GM19372 (cell line): ENCODE data around the gene ATP2B3.

ENCODE experiments used
- ATAC-seq: cut with Tn5 transposase; IDR thresholded peaks from one replicate; pipeline ENCODE4 v1.9.1; 2021; ENCODE audit warnings: mild to moderate bottlenecking, low read depth, moderate library complexity; ENCODE audit not compliant: unreplicated experiment

ATP2B3 gene

GRCh38 chrX:153517423-153517822 lies at the start of gene ATP2B3:
Gene ATP2B3, plus strand, starts transcription at chrX:153517642. Its CDS starts 18,606 bp downstream, at chrX:153536248.
- no peak for ATAC-seq

GRCh38 chrX:153468008-153468580 lies 49.3 kb upstream of the ATP2B3 start:
- ATAC-seq, result no peak

- ATAC-seq, result peak; percentile 41
Observed at GRCh38 chrX:153469811-153470410, 47.5 kb upstream of the ATP2B3 start.

GRCh38 chrX:153470411-153471363 lies 46.8 kb upstream of the ATP2B3 start, which contains the start of gene HAUS7:
Gene HAUS7, minus strand, starts transcription at chrX:153470576. Its CDS starts 19 bp downstream, at chrX:153470557.
- ATAC-seq, result peak; percentile 78

GRCh38 chrX:153471663-153472280 lies 45.7 kb upstream of the ATP2B3 start:
- ATAC-seq, result no peak

GRCh38 chrX:153473126-153473525 lies 44.3 kb upstream of the ATP2B3 start:
- ATAC-seq, result no peak

- no peak for ATAC-seq
Observed at GRCh38 chrX:153474266-153474665, 43.2 kb upstream of the ATP2B3 start.

GRCh38 chrX:153474718-153475117 lies 42.7 kb upstream of the ATP2B3 start:
- no peak for ATAC-seq

GRCh38 chrX:153475271-153475670 lies 42.2 kb upstream of the ATP2B3 start:
- ATAC-seq, result no peak

- no peak for ATAC-seq
Observed at GRCh38 chrX:153475751-153476281, 41.6 kb upstream of the ATP2B3 start.

GRCh38 chrX:153476666-153477363 lies 40.6 kb upstream of the ATP2B3 start:
- ATAC-seq, result no peak

GRCh38 chrX:153477364-153477857 lies 40.0 kb upstream of the ATP2B3 start:
- ATAC-seq, result no peak

- no peak for ATAC-seq
Observed at GRCh38 chrX:153477901-153478300, 39.5 kb upstream of the ATP2B3 start.

- no peak for ATAC-seq
Observed at GRCh38 chrX:153478746-153479145, 38.7 kb upstream of the ATP2B3 start.

- ATAC-seq, result no peak
Observed at GRCh38 chrX:153481043-153481442, 36.4 kb upstream of the ATP2B3 start.

- no peak for ATAC-seq
Observed at GRCh38 chrX:153482376-153483015, 34.9 kb upstream of the ATP2B3 start.

GRCh38 chrX:153485396-153486080 lies 31.9 kb upstream of the ATP2B3 start:
- no peak for ATAC-seq

- ATAC-seq, result no peak
Observed at GRCh38 chrX:153486171-153486570, 31.3 kb upstream of the ATP2B3 start.

- ATAC-seq, result no peak
Observed at GRCh38 chrX:153487590-153488071, 29.8 kb upstream of the ATP2B3 start.
